A673 (cell line): Measurements from ENCODE around the gene CRISPLD2. TPM values are rescaled to one million over a fixed set of nuclear protein-coding genes. Genes with fewer than 3 reads are reported as not detected.
A peak's percentile ranks its signal among the peaks of the same experiment; 100 is the strongest.

Experiments used
- Bru-seq: library from RNA; stranded (reverse); fragments of 400-500 nt; gene quantifications from one replicate; lab custom pipeline; 2021; lab: Mats Ljungman, UMichigan
- BruChase-seq, 2 experiments: library from RNA; stranded (reverse); fragments of 400-500 nt; gene quantifications; one replicate each; lab custom pipeline; 2021; lab: Mats Ljungman, UMichigan
- BruUV-seq: library from RNA; stranded (reverse); fragments of 400-500 nt; replicated peaks from 2 replicates; lab custom pipeline; 2021; lab: Mats Ljungman, UMichigan
- CTCF ChIA-PET: fragments of 300-600 bp; sonication (Branson Sonifier 250); formaldehyde crosslinking; loops from one replicate; lab custom pipeline; 2022; ENCODE audit warnings: antibody characterized with exemption; lab: Charles Lee
- POLR2A ChIA-PET: fragments of 300-600 bp; sonication (Branson Sonifier 250); formaldehyde crosslinking; loops from one replicate; lab custom pipeline; 2022; ENCODE audit warnings: antibody characterized with exemption; ENCODE audit not compliant: low non-redundant PET; lab: Charles Lee
- DNase-seq: peaks from one replicate; pipeline ENCODE4 v3.0.0-alpha.2; 2015; ENCODE audit warnings: low spot score
- H3K27ac ChIP-seq: fragments of 200-600 bp; sonication (generic); 2 replicates; pipeline ENCODE4 v1.5.1; 2016; ENCODE audit warnings: mixed run types, low read depth, mild to moderate bottlenecking, mixed read lengths, antibody characterized with exemption, low read length; ENCODE audit not compliant: poor library complexity, severe bottlenecking
- H3K27me3 ChIP-seq: fragments of 200-600 bp; sonication (generic); replicated peaks from 2 replicates; pipeline ENCODE4 v1.6.1; 2017; ENCODE audit warnings: mixed run types, low read depth, mild to moderate bottlenecking, mixed read lengths, antibody characterized with exemption, low read length; ENCODE audit not compliant: insufficient read depth, poor library complexity
- H3K36me3 ChIP-seq: fragments of 200-600 bp; sonication (generic); 2 replicates; pipeline ENCODE4 v1.6.1; 2016; ENCODE audit warnings: mixed run types, mild to moderate bottlenecking, mixed read lengths, antibody characterized with exemption, low read length; ENCODE audit not compliant: insufficient read depth, poor library complexity, severe bottlenecking
- H3K4me1 ChIP-seq: fragments of 200-600 bp; sonication (generic); 2 replicates; pipeline ENCODE4 v1.6.1; 2017; ENCODE audit warnings: mixed run types, mild to moderate bottlenecking, mixed read lengths, antibody characterized with exemption, low read length; ENCODE audit not compliant: insufficient read depth, poor library complexity, severe bottlenecking
- H3K4me3 ChIP-seq: fragments of 200-600 bp; sonication (generic); 2 replicates; pipeline ENCODE4 v1.5.1; 2016; ENCODE audit warnings: low read depth, mixed run types, mild to moderate bottlenecking, mixed read lengths, low read length; ENCODE audit not compliant: poor library complexity, severe bottlenecking
- H3K9me3 ChIP-seq: fragments of 200-600 bp; sonication (generic); 2 replicates; pipeline ENCODE4 v1.6.1; 2016; ENCODE audit warnings: mixed run types, low read depth, mild to moderate bottlenecking, mixed read lengths, antibody characterized with exemption, low read length; ENCODE audit not compliant: poor library complexity, severe bottlenecking
- EZH2 ChIP-seq: fragments of 200-600 bp; sonication (generic); IDR thresholded peaks from 2 replicates; pipeline ENCODE4 v1.6.1; 2017; ENCODE audit warnings: borderline replicate concordance, low read depth, mild to moderate bottlenecking, mixed read lengths, antibody characterized with exemption, low read length; ENCODE audit not compliant: poor library complexity, severe bottlenecking
- intact Hi-C: fragments of 100-400 bp; cut with micrococcal nuclease; formaldehyde crosslinking; loops from one replicate; pipeline ENCODE4 v1.10.0; 2022; ENCODE audit not compliant: unreplicated experiment
- long read RNA-seq: library from polyadenylated mRNA; stranded (forward); transcript quantifications from one replicate; pipeline ENCODE4 v2.0.0, GENCODE V29; 2022
- total RNA-seq: library from RNA; stranded (reverse); gene quantifications from 2 replicates; pipeline ENCODE4 v1.2.3, GENCODE V29; 2021
- TF ChIP-seq, protein P1 (sequence below): fragments of 300-800, 200-600 bp; sonication (generic); conservative IDR thresholded peaks from 2 replicates; pipeline ENCODE4 v1.5.1; 2017; ENCODE audit warnings: low read depth, mild to moderate bottlenecking, antibody characterized with exemption, low read length, moderate library complexity, mixed read lengths

CRISPLD2 gene, protein sequence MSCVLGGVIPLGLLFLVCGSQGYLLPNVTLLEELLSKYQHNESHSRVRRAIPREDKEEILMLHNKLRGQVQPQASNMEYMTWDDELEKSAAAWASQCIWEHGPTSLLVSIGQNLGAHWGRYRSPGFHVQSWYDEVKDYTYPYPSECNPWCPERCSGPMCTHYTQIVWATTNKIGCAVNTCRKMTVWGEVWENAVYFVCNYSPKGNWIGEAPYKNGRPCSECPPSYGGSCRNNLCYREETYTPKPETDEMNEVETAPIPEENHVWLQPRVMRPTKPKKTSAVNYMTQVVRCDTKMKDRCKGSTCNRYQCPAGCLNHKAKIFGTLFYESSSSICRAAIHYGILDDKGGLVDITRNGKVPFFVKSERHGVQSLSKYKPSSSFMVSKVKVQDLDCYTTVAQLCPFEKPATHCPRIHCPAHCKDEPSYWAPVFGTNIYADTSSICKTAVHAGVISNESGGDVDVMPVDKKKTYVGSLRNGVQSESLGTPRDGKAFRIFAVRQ
- total RNA-seq (0.32 and 0.44 TPM in 2 replicates), Bru-seq, nascent RNA (percentile 16 among the genes with signal in this experiment), BruChase-seq, experiment 1, labeled RNA remaining after a 2-hour chase (percentile 17 among the genes with signal in this experiment), BruChase-seq, experiment 2, labeled RNA remaining after a 6-hour chase (percentile 22 among the genes with signal in this experiment)
- long read RNA-seq, result 0 reads

DNA sequence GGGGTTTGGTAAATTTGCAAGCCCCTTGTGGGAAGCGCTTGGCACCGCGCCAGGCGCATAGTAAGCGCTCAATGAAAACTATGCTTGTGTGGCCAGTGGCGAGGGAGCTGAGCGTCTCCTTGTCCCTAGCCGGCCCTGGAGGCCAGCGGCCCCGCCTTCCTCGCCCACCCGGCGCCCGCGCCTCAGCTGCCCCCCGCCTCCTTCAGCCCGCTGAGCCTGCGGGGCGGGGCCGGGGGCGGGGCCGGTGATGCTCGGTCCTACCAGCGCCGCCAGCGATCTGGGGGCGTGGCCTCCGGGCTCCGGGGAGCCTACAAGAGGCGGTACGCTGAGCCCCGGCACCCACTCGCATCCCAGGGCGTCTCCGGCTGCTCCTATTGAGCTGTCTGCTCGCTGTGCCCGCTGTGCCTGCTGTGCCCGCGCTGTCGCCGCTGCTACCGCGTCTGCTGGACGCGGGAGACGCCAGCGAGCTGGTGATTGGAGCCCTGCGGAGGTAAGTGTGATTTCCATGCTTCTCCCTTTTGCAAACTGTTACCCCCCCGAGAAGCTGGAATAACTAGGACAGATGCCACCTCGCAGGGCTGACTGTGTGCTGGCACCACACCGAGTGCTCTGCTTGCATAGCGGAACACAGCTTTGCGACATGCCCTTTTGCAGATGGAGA lies at the start of gene CRISPLD2:
CRISPLD2 (plus strand) TSS at position 342 of the 661 bp plus-strand sequence. CDS start 18,511 bp downstream, outside the sequence.
- Histone ChIP-seq H3K4me1 (no peaks in the 10 kb centered on the region), H3K9me3 (no peaks in the 10 kb centered on the region), H3K27ac (no peak within 1 kb of the TSS), H3K4me3 (peak within 1 kb of the TSS; percentile 37), H3K36me3 (no peaks in the 10 kb centered on the region), H3K27me3 (no peaks in the 10 kb centered on the region)
- intact Hi-C loops, result no loop called here
- CTCF ChIA-PET, result no interaction called here
- POLR2A ChIA-PET, result interaction anchor here (0.5 kb wide), 1 partner anchor 45 kb away, joined by 5 read pairs; no protein-coding TSS in a partner anchor
- peak; percentile 96 for DNase-seq
- BruUV-seq, result no TSS peak
- TF ChIP-seq, protein P1, sequence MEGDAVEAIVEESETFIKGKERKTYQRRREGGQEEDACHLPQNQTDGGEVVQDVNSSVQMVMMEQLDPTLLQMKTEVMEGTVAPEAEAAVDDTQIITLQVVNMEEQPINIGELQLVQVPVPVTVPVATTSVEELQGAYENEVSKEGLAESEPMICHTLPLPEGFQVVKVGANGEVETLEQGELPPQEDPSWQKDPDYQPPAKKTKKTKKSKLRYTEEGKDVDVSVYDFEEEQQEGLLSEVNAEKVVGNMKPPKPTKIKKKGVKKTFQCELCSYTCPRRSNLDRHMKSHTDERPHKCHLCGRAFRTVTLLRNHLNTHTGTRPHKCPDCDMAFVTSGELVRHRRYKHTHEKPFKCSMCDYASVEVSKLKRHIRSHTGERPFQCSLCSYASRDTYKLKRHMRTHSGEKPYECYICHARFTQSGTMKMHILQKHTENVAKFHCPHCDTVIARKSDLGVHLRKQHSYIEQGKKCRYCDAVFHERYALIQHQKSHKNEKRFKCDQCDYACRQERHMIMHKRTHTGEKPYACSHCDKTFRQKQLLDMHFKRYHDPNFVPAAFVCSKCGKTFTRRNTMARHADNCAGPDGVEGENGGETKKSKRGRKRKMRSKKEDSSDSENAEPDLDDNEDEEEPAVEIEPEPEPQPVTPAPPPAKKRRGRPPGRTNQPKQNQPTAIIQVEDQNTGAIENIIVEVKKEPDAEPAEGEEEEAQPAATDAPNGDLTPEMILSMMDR, result no peak
- no peak for TF ChIP-seq EZH2

DNA sequence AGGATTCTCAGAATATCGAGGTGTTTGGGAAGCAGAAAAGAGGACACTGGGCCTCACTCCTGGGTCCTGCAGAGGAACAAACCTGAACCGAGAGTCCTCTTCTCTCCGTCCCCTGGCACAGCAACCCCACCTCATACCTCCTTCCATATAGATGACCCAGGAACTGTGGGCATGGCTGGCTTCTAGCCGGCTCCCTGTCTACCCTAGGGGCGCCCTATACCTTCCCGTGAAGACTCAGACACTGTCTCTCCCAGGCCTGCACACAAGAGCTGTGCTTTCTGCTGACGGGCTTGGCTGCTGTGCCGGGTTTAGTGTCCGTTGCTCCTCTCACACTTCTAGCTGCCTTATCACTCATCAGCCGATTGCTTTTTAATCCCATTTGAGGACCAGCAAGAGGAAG lies 46.5 kb upstream of the CRISPLD2 start:
- Histone ChIP-seq H3K36me3 (peaks cover 79% of the 10 kb centered on the region), H3K9me3 (no peaks in the 10 kb centered on the region)
- POLR2A ChIA-PET, result no interaction called here

DNA sequence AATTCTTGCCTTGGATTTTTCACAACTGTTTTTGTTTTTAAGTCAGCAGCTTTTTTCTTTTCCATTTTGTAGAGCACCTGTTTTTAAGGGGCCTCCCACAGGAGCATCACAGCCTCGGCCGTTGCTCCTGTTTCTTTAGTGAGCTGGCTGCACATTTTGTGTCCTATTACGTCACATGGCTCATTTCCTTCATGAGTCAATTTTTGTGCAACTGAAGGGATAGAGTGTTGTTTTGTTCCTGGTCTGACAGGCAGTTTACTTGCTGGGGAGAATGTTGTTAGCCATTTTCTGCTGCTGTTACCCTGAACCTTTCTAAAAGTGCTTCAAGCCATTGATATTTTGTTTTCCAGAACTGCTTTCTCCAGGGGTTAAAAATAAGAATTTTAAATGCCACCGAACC lies 45.0 kb upstream of the CRISPLD2 start:
- Histone ChIP-seq H3K36me3 (peaks cover 75% of the 10 kb centered on the region), H3K4me1 (no peaks in the 10 kb centered on the region), H3K27ac (no peak overlapping the region), H3K4me3 (no peak overlapping the region), H3K9me3 (no peaks in the 10 kb centered on the region), H3K27me3 (no peaks in the 10 kb centered on the region)
- DNase-seq, result no peak
- no TSS peak for BruUV-seq
- ChIA-PET CTCF (no interaction called here), POLR2A (no interaction called here)
- TF ChIP-seq EZH2, result no peak
- TF ChIP-seq, protein P1, result no peak
- intact Hi-C loops, result no loop called here

More for the DNA sequence above, 46.5 kb upstream of the CRISPLD2 start:
- TF ChIP-seq, protein P1, result no peak
- no peak for TF ChIP-seq EZH2
- Histone ChIP-seq H3K27me3 (no peaks in the 10 kb centered on the region), H3K27ac (no peak overlapping the region), H3K4me1 (no peaks in the 10 kb centered on the region), H3K4me3 (no peak overlapping the region)
- intact Hi-C loops, result no loop called here
- CTCF ChIA-PET, result no interaction called here
- no TSS peak for BruUV-seq
- no peak for DNase-seq
